A204.1 (cell line): ENCODE data around the gene PRTFDC1.
"Not testable (repeated sequence)": the region's sequence is repeated elsewhere in the genome, so short reads cannot be mapped to it uniquely, and the experiment has no call there.

Source experiments
- FAIRE-seq: peaks from 2 replicates; lab custom pipeline; 2012; peaks lifted over from hg19 to GRCh38; lab: Jason Lieb, UNC

PRTFDC1 gene

DNA sequence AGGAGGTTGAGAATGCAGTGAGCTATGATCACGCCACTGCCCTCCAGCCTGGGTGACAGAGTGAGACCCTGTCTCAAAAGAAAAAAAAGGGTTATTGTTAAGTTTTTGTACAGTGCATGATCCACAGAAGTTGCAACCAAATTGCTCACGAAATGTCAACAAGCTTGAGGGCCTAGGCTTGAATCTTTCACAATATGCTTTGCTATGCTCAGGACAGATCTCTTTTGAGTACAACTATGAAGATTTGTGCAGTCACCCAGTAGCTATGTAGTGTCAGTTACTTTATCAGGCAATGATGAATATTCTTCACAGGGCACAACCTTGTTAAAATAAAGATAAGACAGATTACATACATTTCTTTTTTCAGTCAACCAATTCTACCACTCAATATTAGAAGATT lies 109.2 kb downstream of the PRTFDC1 start:
- no peak for FAIRE-seq

DNA sequence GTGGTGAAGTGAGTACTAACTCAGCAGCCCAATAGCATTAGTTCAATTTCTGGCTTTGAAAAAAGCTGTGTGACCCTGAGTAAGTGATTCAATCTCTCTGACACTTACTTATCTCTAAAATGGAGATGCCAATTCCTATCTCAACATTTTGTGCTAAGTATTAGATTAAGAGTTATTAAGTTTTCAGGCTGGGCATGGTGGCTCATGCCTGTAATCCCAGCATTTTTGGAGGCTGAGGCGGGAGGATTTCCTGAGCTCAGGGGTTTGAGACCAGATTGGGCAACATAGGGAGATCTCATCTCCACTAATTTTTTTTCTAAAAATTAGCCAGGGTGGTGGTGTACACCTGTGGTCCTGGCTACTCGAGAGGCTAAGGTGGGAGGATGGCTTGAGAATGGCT lies 109.5 kb downstream of the PRTFDC1 start:
- no peak for FAIRE-seq

DNA sequence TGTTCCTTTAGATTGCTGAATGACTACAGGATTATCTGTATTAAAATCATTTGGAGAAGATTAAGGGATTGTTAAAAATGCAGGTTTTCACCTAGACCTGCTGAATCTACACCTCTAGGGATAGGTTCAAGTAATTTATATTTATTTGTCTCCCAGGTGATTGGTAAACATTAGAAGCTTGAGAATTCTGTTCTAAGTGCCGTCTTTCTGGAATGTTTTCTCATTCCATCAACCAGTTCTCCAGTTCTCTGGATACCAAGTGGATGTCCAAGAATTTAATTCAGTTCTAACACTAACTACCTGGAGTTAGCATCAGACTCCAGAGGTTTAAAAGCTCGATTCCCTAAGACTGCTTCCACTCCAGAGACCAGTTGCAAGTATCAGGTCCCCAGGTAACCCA lies 110.9 kb downstream of the PRTFDC1 start:
- FAIRE-seq: no peak

DNA sequence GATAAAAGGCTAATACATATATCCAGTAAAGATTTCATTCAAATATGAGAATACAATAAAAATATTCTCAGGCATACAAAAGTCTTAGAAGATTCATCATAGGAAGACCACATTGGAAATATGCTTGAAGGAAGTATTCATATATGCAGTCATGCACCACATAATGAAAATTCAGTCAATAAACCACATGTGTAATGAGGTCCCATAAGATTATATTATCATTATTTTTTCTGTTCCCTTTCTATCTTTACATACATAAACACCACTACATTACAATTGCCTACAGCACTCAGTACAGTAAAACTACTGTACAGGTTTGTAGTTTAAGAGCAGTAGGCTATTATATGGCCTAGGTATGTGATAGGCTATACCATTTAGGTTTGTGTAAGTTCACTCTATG lies 111.6 kb downstream of the PRTFDC1 start:
- FAIRE-seq: no peak

DNA sequence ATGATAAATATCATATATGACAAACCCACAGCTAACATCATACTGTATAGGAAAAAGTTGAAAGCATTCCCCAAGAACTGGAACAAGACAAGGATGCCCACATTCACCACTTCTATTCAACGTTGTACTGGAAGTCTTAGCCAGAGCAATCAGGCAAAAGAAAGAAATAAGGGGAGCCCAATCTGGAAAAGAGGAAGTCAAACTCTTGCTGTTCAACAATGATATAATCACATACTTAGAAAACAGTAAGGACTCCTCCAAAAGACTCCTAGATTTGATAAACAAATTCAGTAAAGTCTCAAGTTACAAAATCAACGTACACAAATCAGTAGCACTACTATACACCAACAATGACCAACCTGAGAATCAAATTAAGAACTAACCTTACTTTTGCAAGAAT lies 114.6 kb downstream of the PRTFDC1 start:
- not testable (repeated sequence) for FAIRE-seq

DNA sequence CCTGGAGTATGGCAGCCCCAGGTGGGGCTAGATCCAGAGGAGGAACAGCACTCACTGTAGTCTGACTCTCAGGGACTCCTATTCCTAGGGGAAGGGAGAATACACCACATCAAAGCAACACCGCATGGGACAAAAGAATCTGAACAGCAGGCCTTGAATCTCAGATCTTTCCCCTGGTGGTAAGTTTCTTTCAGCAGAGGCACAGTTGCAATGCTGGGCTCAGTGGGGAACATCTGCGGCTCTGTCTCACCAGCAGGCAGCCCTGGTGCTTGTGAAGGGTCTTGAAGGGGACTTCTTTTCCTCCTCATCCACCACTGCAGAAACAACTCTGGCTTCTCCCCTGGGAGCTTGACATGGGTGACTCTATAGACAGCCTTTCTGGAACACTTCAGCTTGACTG lies 117.5 kb downstream of the PRTFDC1 start:
- FAIRE-seq: no peak

DNA sequence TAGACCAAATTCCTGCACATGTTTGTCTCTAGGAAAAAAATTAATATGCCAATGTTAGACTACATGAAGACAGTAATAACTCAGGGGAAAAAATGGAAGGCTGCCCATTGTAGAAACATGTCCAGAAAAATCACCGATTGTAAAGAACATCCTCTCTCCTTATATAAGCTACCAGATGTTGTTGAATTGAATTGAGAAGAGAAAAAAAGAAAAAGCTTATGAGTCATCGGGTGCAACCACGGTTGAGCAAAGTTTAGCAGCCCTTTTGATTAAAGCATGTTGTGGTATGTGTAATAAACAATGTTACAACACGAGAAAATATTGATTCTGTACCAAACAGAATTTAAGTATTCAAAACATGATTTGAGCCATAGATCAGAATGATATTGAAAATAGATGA lies 126.4 kb downstream of the PRTFDC1 start:
- FAIRE-seq: no peak

DNA sequence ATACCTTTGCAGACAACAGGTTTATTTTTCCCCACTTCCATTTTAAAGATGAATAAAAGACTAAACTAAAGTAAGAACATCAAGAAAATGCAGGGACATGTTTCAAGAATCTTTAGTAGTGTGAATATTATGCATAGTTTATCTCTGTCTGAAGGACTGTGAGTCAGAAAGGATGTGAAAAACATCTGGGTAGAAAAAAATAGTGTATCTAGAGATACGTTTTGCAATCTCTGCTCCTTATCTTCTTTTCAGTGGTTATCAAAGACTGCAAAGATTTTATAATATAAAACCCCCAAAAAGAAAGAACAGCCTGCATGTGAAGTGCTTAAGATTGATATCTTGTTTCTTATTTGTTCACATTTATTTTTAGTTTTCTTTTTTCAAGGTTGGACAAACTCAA lies 126.9 kb downstream of the PRTFDC1 start:
- FAIRE-seq: no peak

DNA sequence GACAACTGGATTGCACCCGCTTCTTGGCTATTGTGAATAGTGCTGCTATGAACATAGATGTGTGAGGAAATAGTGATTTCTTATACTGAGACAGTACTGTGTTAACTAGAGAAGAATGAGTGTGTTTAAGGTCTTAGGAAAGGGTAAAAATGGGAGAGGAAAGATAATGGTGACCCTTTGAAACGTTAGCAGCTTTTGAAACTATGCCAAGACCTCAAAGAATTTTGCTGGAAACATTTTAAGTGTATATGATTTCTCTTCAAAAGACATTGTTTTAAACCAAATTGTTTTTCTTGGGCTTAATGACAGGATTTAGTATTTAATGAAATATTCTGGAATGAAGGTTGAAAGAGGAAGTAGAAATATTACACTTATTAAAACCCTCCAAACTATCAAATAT lies 127.9 kb downstream of the PRTFDC1 start:
- FAIRE-seq: peak; percentile 9

DNA sequence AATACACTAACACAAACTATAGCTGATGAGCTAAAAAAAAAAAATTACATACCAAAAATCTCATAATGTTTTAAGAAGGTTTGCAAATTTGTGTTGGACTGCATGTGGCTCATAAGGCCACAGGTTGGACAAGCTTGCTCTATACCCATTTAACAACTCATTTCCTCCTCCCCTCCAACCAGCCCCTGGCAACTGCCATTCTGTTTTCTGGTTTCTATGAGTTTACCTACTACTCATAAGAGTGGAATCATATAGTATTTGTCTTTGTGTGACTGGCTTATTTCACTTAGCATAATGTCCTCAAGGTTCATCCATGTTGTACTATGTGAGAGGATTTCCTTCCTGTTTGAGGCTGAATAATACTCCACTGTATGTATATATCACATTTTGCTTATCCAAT lies 128.3 kb downstream of the PRTFDC1 start:
- no peak for FAIRE-seq

DNA sequence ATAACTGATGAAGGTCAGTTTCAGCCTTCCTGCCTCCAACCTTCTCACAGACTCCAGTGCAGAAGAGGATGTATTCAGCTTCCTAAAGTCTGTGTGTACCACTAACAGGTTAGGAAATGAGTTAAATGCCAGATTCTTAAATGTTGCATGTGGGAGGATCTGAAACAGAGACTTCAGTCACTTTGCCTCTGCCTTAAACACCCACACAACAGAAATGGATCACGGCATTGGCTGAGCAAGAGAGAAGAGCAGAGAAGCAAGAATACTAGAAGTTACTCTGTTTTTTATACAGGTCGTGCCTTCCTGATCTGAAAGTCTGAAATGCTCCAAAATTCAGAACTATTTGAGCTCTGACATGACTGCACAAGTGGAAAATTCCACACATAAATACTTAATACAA lies 129.8 kb downstream of the PRTFDC1 start:
- no peak for FAIRE-seq

DNA sequence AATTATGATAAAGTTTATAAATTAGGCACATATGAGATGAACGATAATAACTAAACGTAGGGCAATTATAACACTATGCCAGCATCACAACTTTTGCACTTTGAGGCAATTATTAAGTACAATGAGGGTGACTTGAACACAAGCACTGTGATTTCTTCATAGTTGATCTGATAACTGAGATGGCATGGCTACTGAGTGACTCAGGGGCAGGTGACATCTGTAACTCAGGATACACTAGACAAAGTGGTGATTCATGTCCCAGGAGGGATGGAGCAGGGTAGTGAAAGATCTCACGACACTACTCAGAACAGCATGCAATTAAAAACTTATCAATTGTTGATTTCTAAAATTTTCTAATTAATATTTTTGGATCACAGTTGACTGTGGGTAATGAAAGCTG lies 130.4 kb downstream of the PRTFDC1 start:
- FAIRE-seq: no peak

DNA sequence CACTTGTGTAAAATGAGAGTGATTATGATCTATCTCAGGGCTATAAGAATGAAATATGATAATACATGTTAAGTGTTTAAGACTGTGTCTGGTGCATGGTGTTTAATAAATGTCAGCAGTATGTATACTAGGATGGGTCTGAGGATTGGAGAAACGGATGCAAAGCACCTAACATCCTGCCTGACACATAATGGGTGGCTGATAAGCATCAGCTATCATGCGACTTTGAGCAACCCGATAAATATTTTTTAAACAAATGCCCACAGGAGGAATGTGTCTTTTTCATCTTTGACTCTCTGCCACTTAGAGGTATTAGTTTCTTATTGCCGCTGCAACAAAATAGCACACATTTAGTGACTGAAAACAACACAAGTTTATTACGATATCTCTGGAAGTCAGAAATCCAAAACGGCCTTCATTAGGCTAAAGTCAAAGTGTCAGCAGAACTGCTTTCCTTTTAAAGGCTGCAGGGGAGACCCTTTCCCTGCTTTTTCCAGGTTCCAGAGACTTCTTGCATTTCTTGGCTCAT lies 135.5 kb downstream of the PRTFDC1 start:
- no peak for FAIRE-seq

DNA sequence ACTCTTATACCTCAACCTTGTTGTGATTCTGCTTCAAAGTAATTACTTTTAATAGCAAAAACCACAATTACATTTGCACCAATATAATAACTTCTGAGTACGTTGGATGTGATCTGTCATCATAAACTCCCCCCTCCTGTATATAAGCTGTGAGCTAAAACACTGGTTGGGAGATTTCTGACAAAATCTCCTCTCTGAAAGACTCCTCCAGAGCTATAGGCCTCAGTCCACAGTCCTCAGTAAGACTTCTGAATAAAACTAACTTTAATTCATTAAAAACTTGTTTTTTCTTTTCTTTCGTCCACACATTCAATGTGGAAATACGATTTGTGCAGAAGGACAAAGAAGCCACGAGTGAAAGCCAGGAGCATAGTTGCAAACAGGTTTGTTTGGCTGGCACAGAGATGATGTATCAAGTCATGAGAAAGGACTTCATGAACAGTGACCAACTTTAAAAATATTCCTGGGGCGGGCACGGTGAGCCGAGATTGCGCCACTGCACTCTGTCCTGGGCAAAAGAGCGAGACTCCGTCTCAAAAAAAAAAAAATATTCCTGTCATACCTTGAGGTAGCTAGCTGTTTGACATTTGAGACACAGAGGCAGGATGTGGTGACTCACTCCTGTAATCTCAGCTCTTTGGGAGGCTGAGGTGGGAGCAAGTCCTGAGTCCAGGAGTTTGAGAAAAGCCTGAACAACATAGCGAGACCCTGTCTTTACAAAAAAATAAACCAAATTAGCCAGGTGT lies 137.7 kb downstream of the PRTFDC1 start:
- no peak for FAIRE-seq

DNA sequence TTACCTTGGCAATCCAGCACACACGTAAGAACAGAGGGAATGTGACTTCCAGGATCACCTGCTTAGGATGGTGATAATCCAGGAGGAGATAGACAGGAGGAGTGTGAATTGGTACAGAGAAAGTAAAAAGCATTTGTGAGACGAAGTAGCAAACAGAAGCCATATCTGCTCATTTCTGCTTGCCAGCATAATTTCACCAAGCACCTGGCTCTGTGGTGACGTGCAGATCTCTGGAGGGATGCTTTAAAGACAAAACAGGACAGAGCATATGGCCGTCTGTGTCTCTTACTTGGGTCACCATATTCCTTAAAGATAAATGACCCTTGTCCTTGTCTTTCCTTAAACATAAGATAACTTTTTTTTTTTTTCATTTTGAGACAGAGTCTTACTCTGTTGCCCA lies 138.6 kb downstream of the PRTFDC1 start:
- FAIRE-seq: no peak

DNA sequence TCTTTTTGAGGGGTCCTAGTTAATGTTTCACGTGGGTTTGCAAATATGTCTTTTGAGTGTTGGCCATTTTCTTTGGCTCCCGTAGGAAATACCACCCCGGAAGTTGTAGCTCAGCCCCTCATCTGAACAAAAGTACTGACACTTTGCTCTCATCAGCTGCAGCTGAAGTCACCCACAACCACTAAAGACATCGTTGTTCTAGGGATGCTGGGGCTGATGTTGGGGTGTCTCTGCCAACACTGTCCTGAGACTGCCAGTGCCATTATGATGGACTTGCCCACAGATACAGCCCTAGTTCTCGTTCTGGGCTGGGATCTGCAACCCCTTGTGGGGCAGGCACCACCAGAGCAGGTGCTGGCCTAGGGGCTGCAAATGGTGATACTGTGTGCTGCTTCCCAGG lies 146.1 kb downstream of the PRTFDC1 start:
- FAIRE-seq: no peak

DNA sequence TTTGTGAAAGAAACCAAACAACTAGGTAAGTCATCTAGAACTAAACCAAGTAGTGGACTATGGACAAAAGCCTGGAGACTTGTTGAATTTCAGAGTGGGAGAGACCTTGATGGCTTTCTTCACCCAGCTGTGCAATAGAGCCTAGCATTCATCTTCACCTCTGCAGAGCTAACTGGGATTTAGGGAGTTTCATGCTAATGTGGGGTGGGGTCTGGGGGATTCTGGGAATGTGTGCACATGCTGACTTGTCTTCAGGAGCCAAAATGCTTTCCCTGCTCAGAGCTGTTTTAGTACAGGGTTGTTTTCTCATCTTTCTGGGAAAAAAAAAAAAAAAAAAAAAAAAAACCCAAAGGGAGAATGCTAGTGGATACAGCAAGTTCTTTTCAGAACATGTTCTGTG lies 147.4 kb downstream of the PRTFDC1 start:
- FAIRE-seq: no peak

DNA sequence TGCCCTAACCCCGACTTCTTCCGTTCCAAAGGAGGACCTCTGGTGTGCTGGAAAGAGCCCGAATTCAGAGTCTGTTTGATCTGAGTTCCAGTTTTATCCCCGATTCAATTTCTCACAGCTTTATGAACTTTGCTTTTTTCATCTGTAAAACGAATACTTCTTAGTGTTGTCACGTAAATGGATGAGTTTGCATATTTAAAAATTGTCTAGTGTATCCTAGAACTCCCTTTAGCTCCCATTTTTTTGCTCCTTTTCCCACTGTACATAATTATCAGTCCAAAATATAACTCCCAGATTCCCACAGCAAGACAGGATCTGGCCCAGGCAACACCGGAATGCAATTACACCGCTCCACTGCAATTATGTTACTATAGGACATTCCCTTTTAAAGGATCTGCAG lies 148.0 kb downstream of the PRTFDC1 start:
- no peak for FAIRE-seq

DNA sequence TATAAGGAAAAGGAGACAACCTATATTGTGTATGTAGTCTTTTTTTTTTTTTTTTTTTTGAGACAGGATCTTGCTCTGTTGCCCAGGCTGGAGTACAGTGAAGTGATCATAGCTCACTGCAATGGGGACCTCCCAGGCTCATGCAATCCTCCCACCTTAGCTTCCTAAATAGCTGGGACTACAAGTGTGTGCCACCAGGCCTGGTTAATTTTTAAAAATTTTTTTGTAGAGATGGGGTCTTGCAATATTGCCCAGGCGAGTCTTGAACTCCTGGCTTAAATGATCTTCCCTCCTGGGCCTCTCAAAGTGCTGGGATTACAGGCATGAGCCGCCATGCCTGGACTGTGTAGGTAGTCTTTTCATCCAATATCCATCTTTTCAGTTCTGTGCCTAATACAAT lies 150.0 kb downstream of the PRTFDC1 start:
- FAIRE-seq: no peak

DNA sequence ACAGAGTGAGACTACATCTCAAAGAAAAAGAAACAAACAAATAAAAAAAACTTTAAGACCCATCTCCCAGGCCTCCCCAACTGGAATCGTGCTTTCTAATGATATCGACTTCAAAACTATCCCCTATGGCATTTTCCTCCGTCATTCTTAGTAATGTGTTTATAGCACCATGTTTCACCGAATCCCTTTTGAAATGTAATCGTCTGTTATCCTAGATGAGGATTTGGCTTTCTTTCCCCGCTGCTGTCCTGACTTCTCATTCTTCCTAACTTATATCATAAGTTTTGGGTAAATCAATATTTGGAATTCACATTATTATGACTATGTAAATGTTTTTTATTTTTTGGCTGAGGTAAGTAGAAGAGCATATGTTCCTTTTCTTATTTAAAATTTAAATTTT lies 151.5 kb downstream of the PRTFDC1 start:
- FAIRE-seq: no peak
